ENCODE measurements around the gene ACAP3. TPM values are rescaled to one million over a fixed set of nuclear protein-coding genes. Genes with fewer than 3 reads are reported as not detected.
A peak's percentile ranks its signal among the peaks of the same experiment; 100 is the strongest.

The ACAP3 gene
- total RNA-seq, 1 donor from 2014 or later: 93.9 TPM

DNA sequence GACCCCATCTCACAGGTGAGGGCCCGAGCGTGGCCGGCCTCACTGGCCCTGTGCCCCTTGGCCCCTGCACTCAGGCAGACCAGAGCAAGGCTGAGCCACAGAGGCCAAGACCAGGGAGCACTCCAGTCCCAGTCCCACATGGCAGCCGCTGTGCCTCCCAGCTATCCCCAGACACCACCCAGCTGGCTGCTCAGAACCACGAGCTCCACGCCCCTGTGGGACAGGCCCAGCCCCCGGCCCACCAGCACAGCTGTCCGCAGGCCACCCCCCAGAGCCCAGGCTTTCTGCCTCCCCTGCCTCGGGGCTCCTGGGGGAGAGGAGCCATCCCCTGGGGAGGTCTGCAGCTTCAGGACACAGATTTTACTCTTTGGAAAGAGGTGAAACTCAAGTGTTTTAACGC lies 52.1 kb downstream of the ACAP3 start:
- H3K27ac Mint-ChIP-seq: no peak overlapping the region
- TF ChIP-seq, protein P1, sequence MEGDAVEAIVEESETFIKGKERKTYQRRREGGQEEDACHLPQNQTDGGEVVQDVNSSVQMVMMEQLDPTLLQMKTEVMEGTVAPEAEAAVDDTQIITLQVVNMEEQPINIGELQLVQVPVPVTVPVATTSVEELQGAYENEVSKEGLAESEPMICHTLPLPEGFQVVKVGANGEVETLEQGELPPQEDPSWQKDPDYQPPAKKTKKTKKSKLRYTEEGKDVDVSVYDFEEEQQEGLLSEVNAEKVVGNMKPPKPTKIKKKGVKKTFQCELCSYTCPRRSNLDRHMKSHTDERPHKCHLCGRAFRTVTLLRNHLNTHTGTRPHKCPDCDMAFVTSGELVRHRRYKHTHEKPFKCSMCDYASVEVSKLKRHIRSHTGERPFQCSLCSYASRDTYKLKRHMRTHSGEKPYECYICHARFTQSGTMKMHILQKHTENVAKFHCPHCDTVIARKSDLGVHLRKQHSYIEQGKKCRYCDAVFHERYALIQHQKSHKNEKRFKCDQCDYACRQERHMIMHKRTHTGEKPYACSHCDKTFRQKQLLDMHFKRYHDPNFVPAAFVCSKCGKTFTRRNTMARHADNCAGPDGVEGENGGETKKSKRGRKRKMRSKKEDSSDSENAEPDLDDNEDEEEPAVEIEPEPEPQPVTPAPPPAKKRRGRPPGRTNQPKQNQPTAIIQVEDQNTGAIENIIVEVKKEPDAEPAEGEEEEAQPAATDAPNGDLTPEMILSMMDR (conservative IDR thresholded peaks at IDR 0.05): no peak
- no peaks in the 10 kb centered on the region for H3K4me1 Mint-ChIP-seq (ENCODE audit: unreplicated experiment)
- H3K9me3 Mint-ChIP-seq: no peaks in the 10 kb centered on the region
- H3K4me3 Mint-ChIP-seq: no peak overlapping the region
- no peaks in the 10 kb centered on the region for H3K27me3 Mint-ChIP-seq
- peaks cover 16% of the 10 kb centered on the region for H3K36me3 Mint-ChIP-seq
- no peak for DNase-seq (ENCODE audit: extremely low spot score, unreplicated experiment)

DNA sequence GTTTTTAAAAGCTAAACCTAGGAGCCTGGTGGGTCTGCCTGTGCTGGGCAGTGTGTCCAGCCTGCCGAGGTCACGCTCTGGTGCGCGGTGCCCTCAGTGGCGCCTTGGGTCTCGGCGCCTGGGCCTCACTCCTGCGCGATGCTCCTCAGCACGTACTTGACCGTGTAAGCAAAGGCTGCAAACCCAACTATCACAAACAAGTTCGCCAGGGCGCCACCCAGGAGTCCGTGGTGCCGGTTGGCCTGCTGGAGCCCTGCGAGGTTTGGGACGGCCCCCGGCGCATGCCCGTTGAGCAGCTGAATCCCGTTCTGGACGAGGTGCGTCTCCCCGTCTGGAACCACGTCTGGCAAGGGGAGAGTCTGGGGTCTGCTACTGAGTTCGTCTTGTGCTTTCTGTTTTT lies 52.7 kb downstream of the ACAP3 start:
- TF ChIP-seq, protein P1 (conservative IDR thresholded peaks at IDR 0.05): no peak
- Mint-ChIP-seq H3K9me3 (no peaks in the 10 kb centered on the region), H3K36me3 (peaks cover 16% of the 10 kb centered on the region), H3K4me3 (no peak overlapping the region), H3K27ac (no peak overlapping the region), H3K27me3 (no peaks in the 10 kb centered on the region), H3K4me1 (ENCODE audit: unreplicated experiment) (no peaks in the 10 kb centered on the region)
- DNase-seq (ENCODE audit: extremely low spot score, unreplicated experiment): no peak

DNA sequence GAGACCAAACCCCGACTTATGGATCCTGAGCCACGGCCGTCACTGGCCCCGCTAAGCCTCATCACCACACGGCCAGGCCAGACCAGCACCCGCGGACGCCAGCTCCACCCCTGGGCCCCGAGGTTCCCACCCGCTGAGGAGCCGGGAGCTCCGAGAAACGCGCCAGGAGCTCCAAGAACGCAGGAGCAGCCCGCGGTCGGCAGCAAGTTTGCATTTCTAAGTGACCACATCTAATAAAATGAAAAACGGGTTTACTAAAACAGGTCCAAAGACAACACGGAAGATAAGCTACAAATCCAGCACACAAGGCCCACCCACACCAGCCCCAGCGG lies 53.1 kb downstream of the ACAP3 start:
- Mint-ChIP-seq H3K4me1 (ENCODE audit: unreplicated experiment) (no peaks in the 10 kb centered on the region), H3K27ac (no peak overlapping the region), H3K27me3 (no peaks in the 10 kb centered on the region), H3K4me3 (no peak overlapping the region), H3K36me3 (peaks cover 12% of the 10 kb centered on the region), H3K9me3 (no peaks in the 10 kb centered on the region)
- no peak for DNase-seq (ENCODE audit: extremely low spot score, unreplicated experiment)
- TF ChIP-seq, protein P1 (conservative IDR thresholded peaks at IDR 0.05): no peak

DNA sequence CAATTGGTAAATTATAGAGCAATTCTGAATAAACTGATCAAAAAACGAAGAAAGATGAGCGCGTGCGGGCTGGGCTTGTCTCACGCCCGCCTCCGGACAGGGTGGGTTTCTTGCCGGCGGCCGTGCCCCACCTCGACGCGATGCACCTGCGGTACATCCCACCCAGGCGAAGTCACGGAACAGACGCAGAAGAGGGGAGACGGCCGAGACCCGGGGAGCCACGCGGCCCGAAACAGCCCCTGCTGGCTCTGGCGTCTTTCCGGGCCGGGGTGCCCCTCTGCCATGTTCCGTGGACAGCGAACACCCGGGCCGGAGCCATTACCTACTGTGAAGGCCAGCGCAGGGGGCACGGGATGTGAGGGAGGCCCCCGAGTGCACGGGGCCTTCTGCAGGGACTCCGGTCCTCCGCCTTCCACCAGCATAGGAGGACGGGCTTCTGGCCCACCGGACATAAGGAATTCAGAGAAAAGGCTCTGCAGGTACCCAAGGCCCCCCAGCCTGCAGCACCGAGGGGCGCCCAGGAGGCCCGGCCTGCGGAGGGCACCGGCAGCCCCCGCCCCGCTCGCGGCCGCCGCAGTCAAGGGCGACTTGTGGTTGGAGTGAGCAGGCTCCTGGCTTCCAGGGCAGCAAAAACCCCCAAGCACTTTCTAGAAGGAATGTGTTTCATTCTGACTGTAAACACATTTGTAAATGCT lies 53.6 kb downstream of the ACAP3 start:
- peak; percentile 68 for DNase-seq (ENCODE audit: extremely low spot score, unreplicated experiment)
- TF ChIP-seq, protein P1 (conservative IDR thresholded peaks at IDR 0.05): no peak
- Mint-ChIP-seq H3K4me1 (ENCODE audit: unreplicated experiment) (no peaks in the 10 kb centered on the region), H3K4me3 (no peak overlapping the region), H3K27ac (no peak overlapping the region), H3K27me3 (no peaks in the 10 kb centered on the region), H3K9me3 (no peaks in the 10 kb centered on the region), H3K36me3 (peaks cover 12% of the 10 kb centered on the region)

DNA sequence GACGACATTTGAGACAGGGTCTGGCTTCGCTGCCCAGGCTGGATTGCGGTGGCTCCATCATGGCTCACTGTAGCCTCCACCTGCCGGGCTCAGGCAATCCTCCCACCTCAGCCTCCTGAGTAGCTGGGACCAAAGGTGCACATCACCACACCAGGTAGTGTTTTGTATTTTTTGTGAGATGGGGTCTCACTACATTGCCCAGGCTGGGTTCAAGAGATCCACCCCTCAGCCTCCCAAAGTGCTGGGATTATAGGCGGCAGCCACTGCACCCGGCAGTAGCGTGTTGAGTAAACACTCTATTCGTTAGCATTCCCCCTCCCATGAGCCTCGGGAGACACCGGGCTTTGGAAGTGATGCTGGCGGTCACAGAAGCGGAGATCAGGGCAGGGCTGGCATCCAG lies 54.4 kb downstream of the ACAP3 start:
- TF ChIP-seq, protein P1 (conservative IDR thresholded peaks at IDR 0.05): no peak
- no peaks in the 10 kb centered on the region for H3K4me1 Mint-ChIP-seq (ENCODE audit: unreplicated experiment)
- DNase-seq (ENCODE audit: extremely low spot score, unreplicated experiment): no peak
- H3K27ac Mint-ChIP-seq: no peak overlapping the region
- no peaks in the 10 kb centered on the region for H3K27me3 Mint-ChIP-seq
- H3K4me3 Mint-ChIP-seq: no peak overlapping the region
- H3K9me3 Mint-ChIP-seq: no peaks in the 10 kb centered on the region
- peaks cover 12% of the 10 kb centered on the region for H3K36me3 Mint-ChIP-seq
